H1 (cell line): ENCODE measurements around the gene ALKBH7. TPM values are rescaled to one million over a fixed set of nuclear protein-coding genes. Genes with fewer than 3 reads are reported as not detected.

ENCODE experiments used
- CTCF ChIA-PET: fragments of 300-600 bp; sonication (Branson Sonifier 250); formaldehyde crosslinking; loops from one replicate; lab custom pipeline; 2021; ENCODE audit not compliant: partially characterized antibody; lab: Charles Lee
- POLR2A ChIA-PET: fragments of 300-600 bp; sonication (Branson Sonifier 250); formaldehyde crosslinking; loops from one replicate; lab custom pipeline; 2021; ENCODE audit warnings: inconsistent platforms; ENCODE audit not compliant: partially characterized antibody; lab: Charles Lee
- DNase-seq, 2 experiments: peaks; one replicate each; pipeline versions ENCODE4 v3.0.0 to v3.0.0-alpha.2; 2010 to 2022; ENCODE audit warnings: low spot score in 2 of 2, low read depth in 1 of 2, mixed read lengths in 1 of 2
- FAIRE-seq: peaks from 2 replicates; lab custom pipeline; 2011; peaks lifted over from hg19 to GRCh38; lab: Jason Lieb, UNC
- H2AFZ ChIP-seq: 2 replicates; pipeline ENCODE4 v1.8.1; 2012; ENCODE audit warnings: low read length, inconsistent platforms
- H2AK5ac ChIP-seq: 2 replicates; pipeline ENCODE4 v1.6.1; 2013; ENCODE audit warnings: low read depth, low read length
- H2BK120ac ChIP-seq: replicated peaks from 2 replicates; pipeline ENCODE3; 2013; ENCODE audit warnings: low read depth, low read length, inconsistent platforms
- H2BK12ac ChIP-seq: 2 replicates; pipeline ENCODE4 v1.6.1; 2013; ENCODE audit warnings: low read depth, low read length
- H2BK15ac ChIP-seq: 2 replicates; pipeline ENCODE4 v1.6.1; 2013; ENCODE audit warnings: low read length
- H2BK20ac ChIP-seq: 2 replicates; pipeline ENCODE4 v1.6.1; 2013; ENCODE audit warnings: low read length
- H2BK5ac ChIP-seq: 2 replicates; pipeline ENCODE4 v1.6.1; 2013; ENCODE audit warnings: low read depth, low read length
- H3K14ac ChIP-seq: 2 replicates; pipeline ENCODE4 v1.6.1; 2013; ENCODE audit warnings: inconsistent platforms; ENCODE audit not compliant: insufficient read length
- H3K18ac ChIP-seq: 2 replicates; pipeline ENCODE4 v1.6.1; 2013; ENCODE audit warnings: low read length; ENCODE audit errors: extremely low read depth
- H3K23ac ChIP-seq: 2 replicates; pipeline ENCODE4 v1.6.1; 2013; ENCODE audit warnings: inconsistent platforms; ENCODE audit not compliant: insufficient read length
- H3K23me2 ChIP-seq: 2 replicates; pipeline ENCODE4 v1.6.1; 2013; ENCODE audit warnings: low read depth, low read length
- H3K27ac ChIP-seq: 2 replicates; pipeline ENCODE4 v1.6.1; 2011; ENCODE audit warnings: low read depth, low read length, inconsistent platforms
- H3K27me3 ChIP-seq, 4 experiments: replicated peaks in 1 of 4; 1 replicate in 1 of 4; 2 replicates in 3 of 4; pipeline versions ENCODE4 v1.6.1 to v1.8.1; 2011 to 2013; ENCODE audit warnings: low read length in 3 of 4, mild to moderate bottlenecking in 3 of 4, inconsistent platforms in 2 of 4, mixed read lengths in 2 of 4, moderate library complexity in 1 of 4; ENCODE audit not compliant: control insufficient read depth in 3 of 4, insufficient read depth in 3 of 4; ENCODE audit errors: extremely low read depth in 1 of 4
- H3K36me3 ChIP-seq, 4 experiments: 2 replicates each; pipeline versions ENCODE4 v1.6.1 to v1.8.1; 2011 to 2013; ENCODE audit warnings: mild to moderate bottlenecking in 4 of 4, low read length in 3 of 4, moderate library complexity in 2 of 4, control low read depth in 1 of 4, inconsistent platforms in 1 of 4; ENCODE audit not compliant: insufficient read depth in 4 of 4, control insufficient read depth in 2 of 4
- H3K4ac ChIP-seq: replicated peaks from 2 replicates; pipeline ENCODE3; 2013; ENCODE audit warnings: low read length, low read depth, mixed read lengths, inconsistent platforms; ENCODE audit not compliant: insufficient read length
- H3K4me1 ChIP-seq, 4 experiments: replicated peaks in 1 of 4; 1 replicate in 1 of 4; 2 replicates in 3 of 4; pipeline versions ENCODE4 v1.6.1 to v1.8.1; 2011 to 2013; ENCODE audit warnings: low read length in 3 of 4, inconsistent platforms in 2 of 4, mixed read lengths in 1 of 4; ENCODE audit not compliant: insufficient read depth in 4 of 4, control insufficient read depth in 3 of 4
- H3K4me2 ChIP-seq, 2 experiments: 2 replicates each; pipeline versions ENCODE4 v1.6.1 to v1.8.1; 2011 to 2013; ENCODE audit warnings: low read depth in 2 of 2, low read length in 2 of 2, control low read depth in 1 of 2, inconsistent platforms in 1 of 2, mild to moderate bottlenecking in 1 of 2; ENCODE audit not compliant: insufficient read depth in 1 of 2
- H3K4me3 ChIP-seq, 4 experiments: fragments of 200-600, 300-600 bp in 1 of 4; sonication (generic), shearing (Covaris generic), sonication (Bioruptor Twin) in 1 of 4; 2 replicates each; pipeline versions ENCODE4 v1.5.1 to v1.8.1; 2011 to 2016; ENCODE audit warnings: low read length in 4 of 4, low read depth in 3 of 4, control low read depth in 2 of 4, inconsistent platforms in 2 of 4, mild to moderate bottlenecking in 2 of 4, mixed read lengths in 1 of 4, moderate library complexity in 1 of 4; ENCODE audit not compliant: insufficient read depth in 2 of 4; ENCODE audit errors: extremely low read depth in 1 of 4
- H3K56ac ChIP-seq: replicated peaks from 2 replicates; pipeline ENCODE3; 2013; ENCODE audit warnings: low read depth, mild to moderate bottlenecking, mixed read lengths, low read length, inconsistent platforms; ENCODE audit not compliant: insufficient read length
- H3K79me1 ChIP-seq: 2 replicates; pipeline ENCODE4 v1.6.1; 2013; ENCODE audit warnings: low read depth, low read length, control low read depth
- H3K79me2 ChIP-seq, 2 experiments: 2 replicates each; pipeline versions ENCODE4 v1.6.1 to v1.8.1; 2012 to 2013; ENCODE audit warnings: low read length in 2 of 2, mild to moderate bottlenecking in 2 of 2, inconsistent platforms in 1 of 2; ENCODE audit not compliant: insufficient read depth in 2 of 2, control insufficient read depth in 1 of 2
- H3K9ac ChIP-seq, 4 experiments: replicated peaks in 1 of 4; 1 replicate in 1 of 4; 2 replicates in 3 of 4; pipeline versions ENCODE4 v1.6.1 to v1.8.1; 2011 to 2013; ENCODE audit warnings: low read depth in 3 of 4, low read length in 3 of 4, control low read depth in 2 of 4, mild to moderate bottlenecking in 2 of 4, moderate library complexity in 2 of 4, inconsistent platforms in 1 of 4; ENCODE audit errors: extremely low read depth in 1 of 4
- H3K9me3 ChIP-seq, 2 experiments: 2 replicates each; pipeline versions ENCODE4 v1.6.1 to v1.8.1; 2012 to 2013; ENCODE audit warnings: mild to moderate bottlenecking in 2 of 2, moderate library complexity in 2 of 2, control low read depth in 1 of 2, inconsistent platforms in 1 of 2, low read depth in 1 of 2, low read length in 1 of 2, mixed read lengths in 1 of 2; ENCODE audit not compliant: insufficient read depth in 2 of 2
- H4K20me1 ChIP-seq, 2 experiments: replicated peaks in 1 of 2; 2 replicates each; pipeline versions ENCODE3 to v1.8.1; 2011 to 2013; ENCODE audit warnings: inconsistent platforms in 2 of 2, low read length in 2 of 2, mild to moderate bottlenecking in 1 of 2; ENCODE audit not compliant: insufficient read depth in 2 of 2, control insufficient read depth in 1 of 2
- H4K5ac ChIP-seq: 2 replicates; pipeline ENCODE4 v1.6.1; 2013; ENCODE audit warnings: low read length, low read depth, mixed read lengths, inconsistent platforms; ENCODE audit not compliant: insufficient read length
- H4K8ac ChIP-seq: 2 replicates; pipeline ENCODE4 v1.8.0; 2013; ENCODE audit warnings: mild to moderate bottlenecking, moderate library complexity, low read length, inconsistent platforms; ENCODE audit not compliant: insufficient read depth; ENCODE audit errors: extremely low read depth
- H4K91ac ChIP-seq: replicated peaks from 2 replicates; pipeline ENCODE3; 2013; ENCODE audit warnings: low read length, mixed read lengths, inconsistent platforms; ENCODE audit not compliant: insufficient read length
- BACH1 ChIP-seq: IDR thresholded peaks from 2 replicates; pipeline ENCODE4 v1.6.1; 2012; ENCODE audit warnings: low read length, improper control_type of control experiment
- CHD2 ChIP-seq: IDR thresholded peaks from 2 replicates; pipeline ENCODE4 v1.6.1; 2012; ENCODE audit warnings: low read length, improper control_type of control experiment
- KDM1A ChIP-seq: fragments of 200-600, 300-600 bp; sonication (generic); IDR thresholded peaks from 2 replicates; pipeline ENCODE4 v1.7.1; 2016; ENCODE audit warnings: mild to moderate bottlenecking, low read length, borderline replicate concordance
- POLR2AphosphoS5 ChIP-seq: IDR thresholded peaks from 2 replicates; pipeline ENCODE4 v1.6.1; 2011; ENCODE audit warnings: low read depth, low read length
- WGBS, 2 experiments: shearing (Covaris generic) in 1 of 2; methylation state at CpG; one replicate each; pipeline versions ENCODE4 v1.1.6 to v1.1.7; 2013 to 2015; ENCODE audit warnings: low lambda C conversion rate in 2 of 2, mixed read lengths in 2 of 2, inconsistent platforms in 1 of 2, low coverage in 1 of 2, missing lambda C conversion rate in 1 of 2; ENCODE audit not compliant: insufficient replicate concordance in 2 of 2, insufficient coverage in 1 of 2, insufficient read length in 1 of 2; ENCODE audit errors: extremely low coverage in 1 of 2, missing lambda C conversion rate in 1 of 2; 5-methylcytosine and 5-hydroxymethylcytosine counted together
- polyA plus RNA-seq, 7 experiments: library from polyadenylated mRNA; depleted of rRNA in 3 of 7; stranded (reverse) in 5 of 7; unstranded in 2 of 7; fragments of >200 nt in 5 of 7; fragments of 200-250 nt in 2 of 7; gene quantifications; 1 replicate in 5 of 7; 2 replicates in 1 of 7; 4 replicates in 1 of 7; pipeline versions ENCODE4 v1.2.1 to v1.2.3, GENCODE V29; 2011 to 2013; ENCODE audit warnings: missing spikeins in 2 of 7, mixed read lengths in 2 of 7
- total RNA-seq: library from RNA; stranded (reverse); fragmentation: NEBNext Ultra II Directional; extraction: Animal tissue kit (Norgen Biotek cat#: 25700); gene quantifications from 2 replicates; pipeline ENCODE4 v1.2.1, GENCODE V29; 2021

ALKBH7 gene
- total and polyA plus RNA-seq, 2 of the 8 experiments (the other 6 are each of a cell fraction or from before 2014, with no cell fraction given): 66.3 to 100 TPM

DNA sequence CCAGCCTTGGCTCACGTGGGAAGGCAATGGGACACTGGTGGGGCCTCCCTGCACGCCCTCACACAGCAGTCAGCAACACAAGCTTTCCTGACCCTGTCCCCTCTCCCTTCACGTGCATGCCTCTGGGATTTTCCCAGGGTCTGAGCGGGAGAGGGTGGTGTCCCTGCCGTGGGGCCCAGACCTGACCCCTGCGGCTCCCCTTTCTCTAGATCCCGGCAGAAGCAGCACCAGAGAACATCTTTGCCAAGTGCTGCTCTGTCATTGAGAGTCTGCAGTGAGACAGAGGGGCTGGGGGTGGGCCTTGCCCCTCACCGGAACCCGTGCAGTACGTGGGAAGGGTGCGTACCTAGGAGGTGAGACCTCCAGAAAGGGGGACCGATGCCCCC, 39.5 kb downstream of the ALKBH7 start:
- Histone ChIP-seq H3K36me3 (peaks cover 10 to 38% (median 26%) of the 10 kb centered on the region in 4 experiments), H3K4me3 (no peak overlapping the region), H2BK12ac (no peak overlapping the region; the same call in 1 of the 2 replicates), H3K56ac (no peak overlapping the region), H2BK15ac (no peak overlapping the region), H4K5ac (no peak overlapping the region), H3K9me3 (no peaks in the 10 kb centered on the region), H4K91ac (no peak overlapping the region), H2AFZ (no peak overlapping the region), H2BK120ac (no peak overlapping the region), H2BK20ac (no peak overlapping the region), H3K23ac (no peak overlapping the region), H3K27me3 (no peaks in the 10 kb centered on the region), H3K4ac (no peak overlapping the region), H3K18ac (no peak overlapping the region), H4K20me1 (peaks cover 3 to 18% of the 10 kb centered on the region in 2 experiments), H3K4me2 (0 out of 4 replicates have a peak overlapping the region, but pooled peaks of 1 of the 2 experiments have one; percentile 15), H3K27ac (peak overlapping the region; percentile 13; the same call in 1 of the 2 replicates), H3K79me1 (no peaks in the 10 kb centered on the region), H2AK5ac (no peak overlapping the region), H4K8ac (no peak overlapping the region), H3K4me1 (peaks cover 0 to 12% (median 6%) of the 10 kb centered on the region in 4 experiments; a peak in 6 of 7 replicates), H2BK5ac (no peak overlapping the region), H3K9ac (no peak overlapping the region), H3K14ac (no peak overlapping the region), H3K79me2 (no peaks in the 10 kb centered on the region), H3K23me2 (no peaks in the 10 kb centered on the region)
- no peak for TF ChIP-seq CHD2
- no peak for TF ChIP-seq POLR2AphosphoS5
- TF ChIP-seq BACH1: no peak
- 0 out of 2 replicates have a peak, but pooled peaks have one; percentile 15 for TF ChIP-seq KDM1A
- ChIA-PET CTCF (interaction anchor here (0.6 to 2.7 kb wide), 9 partner anchors 8 to 286 kb away, joined by 3 to 11 read pairs (median 3); partner anchors contain the start of gene PSPN), POLR2A (interaction anchor here (0.9 to 3.3 kb wide), 6 partner anchors 8 to 19 kb away, joined by 3 to 20 read pairs (median 6); partner anchors contain the start of genes GTF2F1 and KHSRP)
- 79% methylated on average over 12 of the region's 12 CpGs; no CpG with 5 or more reads in 1 of the 2 experiments for WGBS, 2 experiments
- no peak for FAIRE-seq
- DNase-seq: no peak
